Adrenal gland (tissue), 5 donors: ENCODE data around the gene ALG9.

Source experiments
- CTCF ChIP-seq, 6 experiments: fragments of 450-650 bp in 4 of 6; fragments of 200-600 bp in 2 of 6; sonication (generic) in 1 of 6; IDR thresholded peaks; 1 replicate in 5 of 6; 2 replicates in 1 of 6; pipeline versions ENCODE4 v1.5.1 to v1.8.0; 2016 to 2021; ENCODE audit warnings: antibody characterized with exemption in 6 of 6, mild to moderate bottlenecking in 2 of 6, moderate library complexity in 1 of 6
- POLR2A ChIP-seq, 2 donors: fragments of 450-650 bp; IDR thresholded peaks; one replicate each; pipeline ENCODE4 v1.6.1; 2017; ENCODE audit warnings: antibody characterized with exemption in 2 of 2, mild to moderate bottlenecking in 2 of 2, moderate library complexity in 1 of 2
- donor health status: DM: no; HTN: no; CAD: no.

- TF ChIP-seq CTCF (IDR thresholded peaks at IDR 0.05) (no peak), POLR2A (IDR thresholded peaks at IDR 0.05) (no peak)
Measured at GRCh38 chr11:111908639-111909305, 37.4 kb upstream of the ALG9 start.
